Testis (tissue), 2 donors: Measurements from ENCODE around the gene FOXL1.

Source experiments
- POLR2A ChIP-seq: fragments of 450-650 bp; IDR thresholded peaks from one replicate; pipeline ENCODE4 v1.6.1; 2017; ENCODE audit warnings: antibody characterized with exemption, mild to moderate bottlenecking, moderate library complexity
- TF ChIP-seq, protein P1 (sequence below), 3 experiments: fragments of 450-650 bp in 2 of 3; fragments of 200-600 bp in 1 of 3; sonication (generic) in 1 of 3; IDR thresholded peaks; one replicate each; pipeline ENCODE4 v1.5.1; 2016 to 2019; ENCODE audit warnings: antibody characterized with exemption in 3 of 3, mild to moderate bottlenecking in 2 of 3, moderate library complexity in 1 of 3

DNA sequence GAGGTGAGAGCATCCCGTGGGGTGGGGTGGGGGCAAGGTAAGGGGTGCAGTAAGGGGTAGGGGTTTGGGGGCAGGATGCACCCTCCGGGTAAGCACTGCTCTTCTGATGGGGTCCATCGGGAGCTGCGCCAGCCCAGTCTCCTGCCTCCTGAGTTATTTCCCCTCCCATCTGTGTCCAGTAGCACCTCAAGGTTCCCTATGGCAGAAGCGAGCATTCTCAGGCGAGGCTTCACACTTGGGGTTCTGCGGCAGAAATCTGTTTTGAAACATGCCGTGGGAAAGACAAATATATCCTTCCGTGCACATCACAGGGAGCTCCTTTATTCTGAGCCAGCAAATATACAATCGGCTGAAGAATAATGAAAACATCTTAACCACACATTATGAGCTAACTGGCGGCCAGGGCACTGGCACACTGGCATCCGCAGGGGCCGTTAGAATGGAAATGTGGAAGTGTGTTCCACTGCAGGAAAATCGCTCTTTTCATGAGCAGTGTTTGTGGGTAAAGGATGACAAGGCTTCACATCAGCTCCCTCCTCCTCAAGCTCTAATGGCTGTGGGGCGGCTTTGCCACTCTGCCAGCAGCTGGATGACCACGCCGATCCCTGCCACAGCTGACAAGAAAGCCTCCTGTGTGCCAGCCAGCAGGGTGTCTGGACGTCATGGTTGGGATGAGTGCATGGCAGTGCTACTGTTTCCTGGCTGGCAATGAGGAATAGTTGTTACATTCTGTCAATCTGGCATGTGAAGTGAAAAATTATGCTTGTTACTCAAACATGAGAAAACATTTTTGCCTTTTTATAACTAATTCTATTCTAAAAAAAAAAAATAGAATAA lies 43.4 kb upstream of the FOXL1 start:
- TF ChIP-seq, protein P1, sequence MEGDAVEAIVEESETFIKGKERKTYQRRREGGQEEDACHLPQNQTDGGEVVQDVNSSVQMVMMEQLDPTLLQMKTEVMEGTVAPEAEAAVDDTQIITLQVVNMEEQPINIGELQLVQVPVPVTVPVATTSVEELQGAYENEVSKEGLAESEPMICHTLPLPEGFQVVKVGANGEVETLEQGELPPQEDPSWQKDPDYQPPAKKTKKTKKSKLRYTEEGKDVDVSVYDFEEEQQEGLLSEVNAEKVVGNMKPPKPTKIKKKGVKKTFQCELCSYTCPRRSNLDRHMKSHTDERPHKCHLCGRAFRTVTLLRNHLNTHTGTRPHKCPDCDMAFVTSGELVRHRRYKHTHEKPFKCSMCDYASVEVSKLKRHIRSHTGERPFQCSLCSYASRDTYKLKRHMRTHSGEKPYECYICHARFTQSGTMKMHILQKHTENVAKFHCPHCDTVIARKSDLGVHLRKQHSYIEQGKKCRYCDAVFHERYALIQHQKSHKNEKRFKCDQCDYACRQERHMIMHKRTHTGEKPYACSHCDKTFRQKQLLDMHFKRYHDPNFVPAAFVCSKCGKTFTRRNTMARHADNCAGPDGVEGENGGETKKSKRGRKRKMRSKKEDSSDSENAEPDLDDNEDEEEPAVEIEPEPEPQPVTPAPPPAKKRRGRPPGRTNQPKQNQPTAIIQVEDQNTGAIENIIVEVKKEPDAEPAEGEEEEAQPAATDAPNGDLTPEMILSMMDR (IDR thresholded peaks at IDR 0.05), result no peak
- no peak for TF ChIP-seq POLR2A
